ENCODE data around the gene DUSP15. TPM values are rescaled to one million over a fixed set of nuclear protein-coding genes. Genes with fewer than 3 reads are reported as not detected.

The DUSP15 gene
- polyA plus RNA-seq, 2 of the 4 experiments (the other 2 are of a cell fraction): 0.53 to 1.3 TPM

- H3K27ac ChIP-seq: peak overlapping the region; percentile 85 to 86
- H3K4me2 ChIP-seq: peak overlapping the region; percentile 71; the same call in 2 of the 3 replicates
- no peak overlapping the region for H3K4me3 ChIP-seq
- DNase-seq (ENCODE audit: low read depth in 1 of 2, low spot score in 1 of 2) (no peak), FAIRE-seq (no peak), ATAC-seq (no peak)
- 75% methylated on average over 4 of the region's 5 CpGs for WGBS (ENCODE audit: missing lambda C conversion rate)
- CTCF ChIA-PET: interaction anchor here (0.9 to 14.7 kb wide), 7 partner anchors 9 to 809 kb away, joined by 3 to 145 read pairs (median 17); partner anchors contain the start of gene PDRG1
- POLR2A ChIA-PET: no interaction called here
- H3K4me1 ChIP-seq: peaks cover 72% of the 10 kb centered on the region
- H3K9me3 ChIP-seq: no peaks in the 10 kb centered on the region
- no peak for TF ChIP-seq CHD4 (IDR thresholded peaks at IDR 0.05; ENCODE audit: borderline replicate concordance)
- TF ChIP-seq RARB (CRISPR knock-in tag; IDR thresholded peaks at IDR 0.05): no peak
- TF ChIP-seq EP300 (IDR thresholded peaks at IDR 0.05): no peak
- TF ChIP-seq USF2 (IDR thresholded peaks at IDR 0.05): no peak
- TF ChIP-seq E2F6 (IDR thresholded peaks at IDR 0.05; ENCODE audit: borderline replicate concordance, low read depth): no peak
- TF ChIP-seq RFX5 (IDR thresholded peaks at IDR 0.05): no peak
- no peak for TF ChIP-seq POLR2A (IDR thresholded peaks at IDR 0.05; ENCODE audit: low read length)
- TF ChIP-seq TP53 (CRISPR knock-in tag; IDR thresholded peaks at IDR 0.05): no peak
- no peak for TF ChIP-seq FOSB (CRISPR knock-in tag; IDR thresholded peaks at IDR 0.05)
- TF ChIP-seq CHD2 (IDR thresholded peaks at IDR 0.05; ENCODE audit: low read length, partially characterized antibody): no peak
- no peak for TF ChIP-seq HOXA7 (CRISPR knock-in tag; IDR thresholded peaks at IDR 0.05)
- no peak for TF ChIP-seq MAX (IDR thresholded peaks at IDR 0.05)
Measured at GRCh38 chr20:31843881-31844280, 26.4 kb downstream of the DUSP15 start.

- ChIA-PET POLR2A (no interaction called here), CTCF (interaction anchor here (0.9 to 14.7 kb wide), 6 partner anchors 10 to 188 kb away, joined by 3 to 145 read pairs (median 71); partner anchors contain the start of gene PDRG1)
- TF ChIP-seq RARB (CRISPR knock-in tag; IDR thresholded peaks at IDR 0.05): no peak
- no peak for TF ChIP-seq HMGXB4 (CRISPR knock-in tag; IDR thresholded peaks at IDR 0.05; ENCODE audit: borderline replicate concordance)
- TF ChIP-seq ELK1 (IDR thresholded peaks at IDR 0.05; ENCODE audit: low read depth, low read length): no peak
- TF ChIP-seq TP53 (CRISPR knock-in tag; IDR thresholded peaks at IDR 0.05): no peak
- TF ChIP-seq HEYL (CRISPR knock-in tag; IDR thresholded peaks at IDR 0.05): no peak
- TF ChIP-seq RFX5 (IDR thresholded peaks at IDR 0.05): no peak
- no peak for TF ChIP-seq CHD4 (IDR thresholded peaks at IDR 0.05; ENCODE audit: borderline replicate concordance)
- TF ChIP-seq HDAC2 (IDR thresholded peaks at IDR 0.05): no peak
- no peak for TF ChIP-seq SMC3 (IDR thresholded peaks at IDR 0.05)
- TF ChIP-seq CEBPB (IDR thresholded peaks at IDR 0.05): no peak
- TF ChIP-seq BHLHE40 (IDR thresholded peaks at IDR 0.05; ENCODE audit: low read depth, low read length): no peak
- no peak for TF ChIP-seq FOXS1 (CRISPR knock-in tag; IDR thresholded peaks at IDR 0.05)
- TF ChIP-seq KDM1A (IDR thresholded peaks at IDR 0.05; ENCODE audit: low read depth): no peak
- TF ChIP-seq JUNB (IDR thresholded peaks at IDR 0.05): no peak
- no peak for TF ChIP-seq PBX3 (IDR thresholded peaks at IDR 0.05)
- Histone ChIP-seq H3K4me1 (peaks cover 78% of the 10 kb centered on the region), H3K9me3 (no peaks in the 10 kb centered on the region), H3K4me2 (peak overlapping the region; percentile 71), H3K27ac (peak overlapping the region; percentile 85 to 86), H3K4me3 (no peak overlapping the region)
- FAIRE-seq (no peak), DNase-seq (ENCODE audit: low read depth in 1 of 2, low spot score in 1 of 2) (no peak), ATAC-seq (no peak)
- WGBS (ENCODE audit: missing lambda C conversion rate): 82% methylated on average over 6 of the region's 6 CpGs
Measured at GRCh38 chr20:31843288-31843687, 27.0 kb downstream of the DUSP15 start.
